Testis (tissue), 2 donors: ENCODE data around the gene TMEM185B.

Experiments used
- POLR2A ChIP-seq: fragments of 450-650 bp; IDR thresholded peaks from one replicate; pipeline ENCODE4 v1.6.1; 2017; ENCODE audit warnings: antibody characterized with exemption, mild to moderate bottlenecking, moderate library complexity
- TF ChIP-seq, protein P1 (sequence below), 3 experiments: fragments of 450-650 bp in 2 of 3; fragments of 200-600 bp in 1 of 3; sonication (generic) in 1 of 3; IDR thresholded peaks; one replicate each; pipeline ENCODE4 v1.5.1; 2016 to 2019; ENCODE audit warnings: antibody characterized with exemption in 3 of 3, mild to moderate bottlenecking in 2 of 3, moderate library complexity in 1 of 3

- TF ChIP-seq, protein P1, sequence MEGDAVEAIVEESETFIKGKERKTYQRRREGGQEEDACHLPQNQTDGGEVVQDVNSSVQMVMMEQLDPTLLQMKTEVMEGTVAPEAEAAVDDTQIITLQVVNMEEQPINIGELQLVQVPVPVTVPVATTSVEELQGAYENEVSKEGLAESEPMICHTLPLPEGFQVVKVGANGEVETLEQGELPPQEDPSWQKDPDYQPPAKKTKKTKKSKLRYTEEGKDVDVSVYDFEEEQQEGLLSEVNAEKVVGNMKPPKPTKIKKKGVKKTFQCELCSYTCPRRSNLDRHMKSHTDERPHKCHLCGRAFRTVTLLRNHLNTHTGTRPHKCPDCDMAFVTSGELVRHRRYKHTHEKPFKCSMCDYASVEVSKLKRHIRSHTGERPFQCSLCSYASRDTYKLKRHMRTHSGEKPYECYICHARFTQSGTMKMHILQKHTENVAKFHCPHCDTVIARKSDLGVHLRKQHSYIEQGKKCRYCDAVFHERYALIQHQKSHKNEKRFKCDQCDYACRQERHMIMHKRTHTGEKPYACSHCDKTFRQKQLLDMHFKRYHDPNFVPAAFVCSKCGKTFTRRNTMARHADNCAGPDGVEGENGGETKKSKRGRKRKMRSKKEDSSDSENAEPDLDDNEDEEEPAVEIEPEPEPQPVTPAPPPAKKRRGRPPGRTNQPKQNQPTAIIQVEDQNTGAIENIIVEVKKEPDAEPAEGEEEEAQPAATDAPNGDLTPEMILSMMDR (IDR thresholded peaks at IDR 0.05), result no peak
- no peak for TF ChIP-seq POLR2A
Observed at GRCh38 chr2:120231564-120231973, 8.4 kb upstream of the TMEM185B start.
